Activated CD4-positive, alpha-beta T cell treated with anti-CD3 and anti-CD28 coated beads, Interleukin-2, amount 10 ng/mL, durations not matched to agents 7 days and 5 days (primary cell): Measurements from ENCODE around the gene ZFAND3. TPM values are rescaled to one million over a fixed set of nuclear protein-coding genes. Genes with fewer than 3 reads are reported as not detected.
A peak's percentile ranks its signal among the peaks of the same experiment; 100 is the strongest.

ENCODE experiments used
- CTCF ChIA-PET: fragments of 350-600 bp; sonication (Branson Sonifier 250); formaldehyde crosslinking; loops from one replicate; lab custom pipeline; 2021; ENCODE audit warnings: antibody characterized with exemption; lab: Charles Lee
- POLR2A ChIA-PET: fragments of 350-600 bp; sonication (Branson Sonifier 250); formaldehyde crosslinking; loops from one replicate; lab custom pipeline; 2021; ENCODE audit warnings: antibody characterized with exemption; lab: Charles Lee
- DNase-seq: peaks from one replicate; pipeline ENCODE4 v3.0.0-alpha.2; 2020
- H3K27ac Mint-ChIP-seq: one replicate; pipeline ENCODE4 v1.8.0; 2021; ENCODE audit warnings: mild to moderate bottlenecking, moderate library complexity, mixed read lengths
- H3K27me3 Mint-ChIP-seq: one replicate; pipeline ENCODE4 v1.8.0; 2021; ENCODE audit warnings: mixed read lengths
- H3K36me3 Mint-ChIP-seq: one replicate; pipeline ENCODE4 v1.8.0; 2021; ENCODE audit warnings: low read depth, mixed read lengths
- H3K4me1 Mint-ChIP-seq: one replicate; pipeline ENCODE4 v1.8.0; 2021; ENCODE audit warnings: mixed read lengths
- H3K4me3 Mint-ChIP-seq: one replicate; pipeline ENCODE4 v1.8.0; 2021; ENCODE audit warnings: mild to moderate bottlenecking, moderate library complexity, mixed read lengths
- H3K9me3 Mint-ChIP-seq: one replicate; pipeline ENCODE4 v1.8.0; 2021; ENCODE audit warnings: mixed read lengths
- total RNA-seq, 2 experiments: library from RNA; stranded (reverse); gene quantifications; one replicate each; pipeline ENCODE4 v1.2.3, GENCODE V29; 2021

The ZFAND3 gene
- total RNA-seq, 2 experiments from 2014 or later, result 27.4 to 34.7 TPM

DNA sequence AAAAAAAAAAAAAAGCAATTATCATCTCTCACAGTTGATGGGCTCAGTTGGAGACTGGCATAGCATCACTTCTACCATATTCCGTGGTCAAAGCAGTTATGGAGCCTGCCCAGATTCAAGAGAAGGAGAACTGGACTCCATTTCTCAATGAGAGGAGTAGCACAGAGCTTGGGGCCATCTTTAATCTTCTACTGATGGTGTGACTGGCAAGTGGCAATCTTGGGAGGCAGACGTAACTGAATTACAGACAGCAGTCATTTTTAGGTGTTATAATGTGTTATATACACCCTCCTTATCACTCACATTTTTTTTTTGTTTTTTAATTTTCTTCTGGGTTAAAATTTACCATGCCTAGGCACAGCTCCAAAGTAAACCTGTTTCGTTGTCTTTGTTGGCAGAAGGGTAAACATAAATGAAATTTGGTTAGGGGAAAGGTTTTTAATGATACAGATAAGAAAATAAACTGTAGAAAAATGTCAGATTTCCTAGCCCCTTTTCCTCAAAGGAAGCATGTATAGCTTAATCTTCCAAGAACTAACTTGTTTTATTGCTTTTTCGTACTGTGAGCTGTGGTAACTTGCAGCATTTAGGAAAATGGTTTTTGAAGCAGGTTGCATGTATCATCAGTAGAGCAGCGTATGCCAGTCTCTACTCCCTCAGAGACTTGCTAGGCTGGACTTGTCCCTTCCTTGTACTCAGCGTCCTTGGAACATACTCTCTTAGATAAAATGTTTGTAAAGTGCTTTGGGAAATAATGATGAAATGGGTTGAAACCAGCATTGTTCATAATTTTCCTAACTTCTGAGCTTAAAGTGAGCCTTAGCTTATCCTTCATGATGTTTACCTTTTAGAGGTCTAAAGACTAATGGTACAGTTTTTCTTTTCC lies 25.7 kb downstream of the ZFAND3 start:
- peaks cover 11% of the 10 kb centered on the region for H3K36me3 Mint-ChIP-seq
- no peak overlapping the region for H3K4me3 Mint-ChIP-seq
- H3K27me3 Mint-ChIP-seq, result no peaks in the 10 kb centered on the region
- POLR2A ChIA-PET, result no interaction called here
- peaks cover 3% of the 10 kb centered on the region for H3K9me3 Mint-ChIP-seq
- H3K27ac Mint-ChIP-seq, result no peak overlapping the region
- DNase-seq, result no peak
- peaks cover 7% of the 10 kb centered on the region for H3K4me1 Mint-ChIP-seq
- CTCF ChIA-PET, result interaction anchor here (1.0 kb wide), 1 partner anchor 148 kb away, joined by 3 read pairs; the partner anchor contains the start of gene MDGA1

DNA sequence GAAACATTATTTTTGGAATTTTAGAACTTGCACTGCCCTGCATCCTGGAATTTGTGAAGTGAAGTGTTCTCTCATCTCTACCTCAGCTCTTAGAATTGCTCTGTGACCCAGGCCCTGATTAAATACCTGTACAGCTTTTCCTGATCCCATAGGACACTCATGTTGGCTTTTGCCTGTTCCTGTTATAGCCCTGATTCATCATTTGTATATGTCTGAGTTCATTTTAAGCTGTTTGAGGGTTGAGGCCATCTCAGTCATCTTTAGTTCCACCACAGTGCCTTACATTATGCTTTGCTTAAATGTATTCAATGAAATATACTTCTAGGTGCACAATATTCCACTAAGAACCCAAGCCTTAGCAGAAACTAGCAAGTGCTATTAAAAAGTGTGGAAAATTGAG lies 26.4 kb downstream of the ZFAND3 start:
- H3K36me3 Mint-ChIP-seq, result peaks cover 7% of the 10 kb centered on the region
- peaks cover 3% of the 10 kb centered on the region for H3K9me3 Mint-ChIP-seq
- no peaks in the 10 kb centered on the region for H3K27me3 Mint-ChIP-seq
- peaks cover 5% of the 10 kb centered on the region for H3K4me1 Mint-ChIP-seq
- no peak overlapping the region for H3K4me3 Mint-ChIP-seq
- POLR2A ChIA-PET, result no interaction called here
- DNase-seq, result no peak
- CTCF ChIA-PET, result interaction anchor here (1.0 kb wide), 2 partner anchors 13 to 148 kb away, joined by 3 read pairs; partner anchors contain the start of gene MDGA1
- no peak overlapping the region for H3K27ac Mint-ChIP-seq

DNA sequence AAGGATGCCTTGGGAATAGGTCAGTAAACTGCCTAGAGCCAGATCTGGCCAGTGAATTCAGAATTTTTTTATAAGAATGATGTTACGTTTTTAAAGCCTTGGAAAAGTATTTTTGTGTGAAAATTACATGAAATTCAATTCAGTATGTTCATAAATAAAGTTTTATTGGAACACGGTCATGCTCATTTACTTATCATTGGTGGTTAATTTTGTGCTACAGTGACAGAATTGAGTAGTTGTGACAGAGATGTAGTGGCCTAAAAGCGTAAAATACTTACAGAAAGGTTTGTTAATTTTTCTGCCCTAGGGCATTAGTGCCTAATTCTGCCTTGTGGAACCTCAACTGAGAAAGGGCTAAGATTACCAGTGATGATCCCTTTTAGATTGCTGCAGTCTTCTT lies 28.2 kb downstream of the ZFAND3 start:
- POLR2A ChIA-PET, result no interaction called here
- DNase-seq, result no peak
- H3K4me1 Mint-ChIP-seq, result peaks cover 13% of the 10 kb centered on the region

DNA sequence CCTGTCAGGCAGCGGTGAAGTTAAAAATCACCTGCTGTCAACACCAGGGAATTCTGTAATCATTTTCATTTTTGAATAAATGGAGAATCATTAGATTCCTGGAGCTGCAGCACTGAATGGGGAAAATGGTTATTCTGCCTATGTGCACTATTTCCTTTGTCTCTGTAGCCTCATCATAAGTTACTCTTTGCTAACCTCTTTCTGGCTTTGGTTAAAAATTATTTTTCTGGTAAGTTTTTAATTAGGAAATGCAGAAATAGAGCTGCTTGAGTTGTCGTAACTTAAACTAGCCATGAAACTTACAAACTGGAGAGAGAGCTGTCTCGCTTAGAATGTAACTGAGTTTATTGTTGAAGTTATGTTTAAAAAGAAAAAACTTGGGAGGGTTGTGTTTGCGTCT lies 28.8 kb downstream of the ZFAND3 start:
- H3K4me3 Mint-ChIP-seq, result no peak overlapping the region
- ChIA-PET POLR2A (no interaction called here), CTCF (no interaction called here)
- peaks cover 6% of the 10 kb centered on the region for H3K36me3 Mint-ChIP-seq
- no peaks in the 10 kb centered on the region for H3K27me3 Mint-ChIP-seq
- H3K9me3 Mint-ChIP-seq, result no peaks in the 10 kb centered on the region
- no peak for DNase-seq
- no peak overlapping the region for H3K27ac Mint-ChIP-seq
- peaks cover 13% of the 10 kb centered on the region for H3K4me1 Mint-ChIP-seq

More for the DNA sequence above, 28.2 kb downstream of the ZFAND3 start:
- Mint-ChIP-seq H3K36me3 (peaks cover 7% of the 10 kb centered on the region), H3K27ac (no peak overlapping the region), H3K9me3 (no peaks in the 10 kb centered on the region), H3K4me3 (no peak overlapping the region), H3K27me3 (no peaks in the 10 kb centered on the region)
- CTCF ChIA-PET, result interaction anchor here (0.6 to 1.0 kb wide), 2 partner anchors 29 to 757 kb away, joined by 3 to 6 read pairs; no protein-coding TSS in a partner anchor

DNA sequence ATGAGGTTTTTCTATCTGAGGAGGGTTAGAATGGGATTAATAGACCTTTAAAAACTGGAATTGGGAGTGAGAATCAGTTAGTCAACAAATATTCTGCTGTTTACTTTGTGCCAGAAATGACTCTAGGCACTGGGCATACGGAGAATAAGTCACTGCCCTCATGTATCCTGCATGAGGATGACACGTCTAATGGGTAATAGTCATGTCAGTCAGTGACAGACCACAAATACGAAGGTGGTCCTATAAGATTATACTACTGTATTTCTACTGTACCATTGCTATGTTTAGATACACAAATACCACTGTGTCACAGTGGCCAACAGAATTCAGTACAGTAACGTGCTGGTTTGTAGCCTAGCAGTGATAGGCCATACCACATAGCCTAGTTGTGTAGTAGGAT lies 30.7 kb downstream of the ZFAND3 start:
- ChIA-PET POLR2A (no interaction called here), CTCF (no interaction called here)
- Mint-ChIP-seq H3K4me3 (no peak overlapping the region), H3K4me1 (peaks cover 10% of the 10 kb centered on the region), H3K36me3 (peaks cover 2% of the 10 kb centered on the region), H3K27ac (no peak overlapping the region), H3K9me3 (no peaks in the 10 kb centered on the region), H3K27me3 (no peaks in the 10 kb centered on the region)
- no peak for DNase-seq

DNA sequence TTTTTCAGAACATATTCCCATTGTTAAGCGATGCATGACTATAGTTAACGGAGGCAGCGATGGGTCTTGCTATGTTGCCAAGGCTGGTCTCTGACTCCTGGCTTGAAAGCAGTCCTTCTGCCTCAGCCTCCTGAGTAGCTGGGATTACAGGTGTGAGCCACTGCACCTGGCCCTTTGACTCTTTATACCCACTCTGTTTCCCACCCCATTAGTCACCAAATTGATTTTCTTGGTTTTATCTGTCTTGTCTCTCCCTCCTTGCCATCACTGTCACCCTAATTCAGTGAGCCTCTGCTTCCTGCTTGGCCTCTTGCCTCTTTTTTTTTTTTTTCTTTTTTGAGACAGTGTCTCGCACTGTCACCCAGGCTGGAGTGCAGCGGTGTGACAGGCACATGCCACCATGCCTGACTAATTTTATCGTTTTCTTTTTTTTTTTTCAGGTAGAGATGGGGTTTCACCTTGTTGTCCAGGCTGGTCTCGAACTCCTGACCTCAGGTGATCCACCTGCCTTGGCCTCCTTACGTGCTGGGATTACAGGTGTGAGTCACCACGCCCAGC lies 31.3 kb downstream of the ZFAND3 start:
- peaks cover 14% of the 10 kb centered on the region for H3K4me1 Mint-ChIP-seq
- ChIA-PET CTCF (interaction anchor here (0.7 kb wide), 1 partner anchor 8 kb away, joined by 3 read pairs; no protein-coding TSS in a partner anchor), POLR2A (no interaction called here)
- no peaks in the 10 kb centered on the region for H3K9me3 Mint-ChIP-seq
- no peak overlapping the region for H3K4me3 Mint-ChIP-seq
- no peaks in the 10 kb centered on the region for H3K27me3 Mint-ChIP-seq
- peaks cover 2% of the 10 kb centered on the region for H3K36me3 Mint-ChIP-seq
- no peak overlapping the region for H3K27ac Mint-ChIP-seq
- no peak for DNase-seq

DNA sequence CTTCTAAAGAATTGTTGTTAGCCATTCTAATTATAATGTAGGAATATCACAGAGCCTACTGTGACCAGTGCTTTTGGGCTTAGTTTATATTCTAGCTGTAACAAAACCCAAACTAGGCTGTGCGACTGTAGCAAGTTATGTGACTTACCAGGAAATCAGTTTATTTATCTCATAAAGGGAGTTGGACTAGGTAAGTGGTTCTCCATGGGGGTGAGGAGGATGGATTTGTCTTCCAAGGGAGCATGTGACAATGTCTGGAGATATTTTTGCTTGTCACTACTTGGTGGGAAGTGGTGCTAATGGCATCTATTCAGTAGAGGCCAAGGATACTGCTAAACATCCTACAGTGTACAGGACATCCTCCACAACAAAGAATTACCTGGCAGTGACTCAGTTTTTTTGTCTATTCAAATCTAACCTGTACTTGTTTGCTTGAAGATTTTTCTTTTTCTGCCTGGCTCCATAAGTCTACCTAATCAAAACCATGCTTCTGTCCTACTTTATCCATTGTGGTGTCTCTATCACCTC lies 32.5 kb downstream of the ZFAND3 start:
- Mint-ChIP-seq H3K4me1 (peaks cover 21% of the 10 kb centered on the region), H3K4me3 (no peak overlapping the region), H3K36me3 (peaks cover 5% of the 10 kb centered on the region), H3K27ac (no peak overlapping the region), H3K9me3 (no peaks in the 10 kb centered on the region), H3K27me3 (no peaks in the 10 kb centered on the region)
- ChIA-PET POLR2A (no interaction called here), CTCF (no interaction called here)
- no peak for DNase-seq

DNA sequence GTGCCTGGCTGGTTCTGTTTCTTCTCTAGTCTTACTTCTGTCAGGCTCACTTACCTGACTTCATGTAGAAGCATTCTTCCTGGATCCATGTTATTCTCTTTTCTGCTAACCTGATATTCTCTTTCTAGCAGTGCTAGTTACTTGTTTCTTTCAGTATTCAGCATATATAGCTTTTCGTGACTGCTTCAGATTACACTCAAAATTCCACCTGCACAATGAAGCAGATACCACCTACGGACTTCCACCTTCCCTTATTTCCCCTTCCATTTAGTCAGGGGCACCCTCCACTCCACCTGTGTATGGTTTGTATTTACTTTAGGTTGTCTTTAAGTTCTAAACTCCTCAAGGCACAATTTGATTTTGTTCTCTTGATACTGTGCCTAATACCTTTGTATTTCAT lies 36.8 kb downstream of the ZFAND3 start:
- CTCF ChIA-PET, result no interaction called here
- no peaks in the 10 kb centered on the region for H3K27me3 Mint-ChIP-seq
- peaks cover 40% of the 10 kb centered on the region for H3K4me1 Mint-ChIP-seq
- H3K4me3 Mint-ChIP-seq, result no peak overlapping the region
- H3K9me3 Mint-ChIP-seq, result no peaks in the 10 kb centered on the region
- H3K27ac Mint-ChIP-seq, result no peak overlapping the region
- H3K36me3 Mint-ChIP-seq, result peaks cover 5% of the 10 kb centered on the region
- POLR2A ChIA-PET, result no interaction called here
- DNase-seq, result no peak

DNA sequence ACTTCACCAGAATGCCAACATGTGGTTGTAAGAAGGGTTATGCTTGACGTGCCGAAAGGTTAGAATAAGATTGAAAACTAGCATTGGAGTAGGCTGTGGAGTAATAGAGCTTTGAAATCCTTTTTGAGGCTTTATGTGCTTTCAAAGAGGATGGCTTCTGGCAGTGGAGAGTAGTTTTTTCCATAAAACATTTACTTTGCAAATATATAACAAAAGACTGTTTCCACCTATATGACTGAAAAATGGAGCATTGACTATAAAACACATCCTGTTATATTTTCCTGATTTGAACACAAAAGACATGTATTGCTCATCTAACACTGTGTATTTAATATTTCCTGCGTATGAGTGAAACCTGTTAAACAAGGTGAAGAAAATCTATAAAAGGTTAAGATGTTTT lies 38.8 kb downstream of the ZFAND3 start:
- POLR2A ChIA-PET, result no interaction called here
- H3K27me3 Mint-ChIP-seq, result no peaks in the 10 kb centered on the region

DNA sequence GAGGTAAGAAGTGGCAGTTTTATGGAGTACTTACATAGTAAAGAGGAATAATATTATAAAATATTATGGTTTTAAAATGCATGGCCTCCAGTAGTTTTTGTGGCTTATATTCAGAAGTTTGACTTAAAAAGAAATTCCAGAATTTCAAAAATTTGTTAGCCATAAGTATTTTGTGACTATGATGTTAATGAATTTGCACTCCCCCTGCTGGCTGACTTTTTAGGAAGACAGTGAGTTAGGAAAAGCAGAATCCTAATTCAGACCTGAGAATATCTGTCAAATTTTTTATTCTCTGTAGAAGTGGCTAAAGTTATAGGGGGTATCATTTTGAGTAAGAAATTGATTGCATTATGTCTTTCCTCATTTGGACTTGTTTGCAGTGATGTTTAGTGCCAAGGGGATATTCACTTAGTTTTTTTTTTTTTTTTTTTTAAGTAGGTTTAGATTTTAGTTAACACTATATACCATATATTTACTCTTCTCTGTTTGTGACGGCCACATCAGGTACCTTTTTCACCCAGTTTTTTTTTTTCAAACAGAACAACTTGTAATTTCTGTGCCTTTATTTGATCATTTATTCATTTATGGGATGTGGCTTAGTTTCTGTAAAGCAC lies 40.8 kb downstream of the ZFAND3 start:
- Mint-ChIP-seq H3K27me3 (no peaks in the 10 kb centered on the region), H3K36me3 (peaks cover 3% of the 10 kb centered on the region), H3K4me3 (no peak overlapping the region), H3K9me3 (no peaks in the 10 kb centered on the region), H3K4me1 (peaks cover 37% of the 10 kb centered on the region), H3K27ac (no peak overlapping the region)
- DNase-seq, result peak; percentile 24
- ChIA-PET POLR2A (no interaction called here), CTCF (interaction anchor here (0.6 kb wide), 1 partner anchor 17 kb away, joined by 3 read pairs; no protein-coding TSS in a partner anchor)

More for the DNA sequence above, 38.8 kb downstream of the ZFAND3 start:
- H3K4me1 Mint-ChIP-seq, result peaks cover 35% of the 10 kb centered on the region
- H3K27ac Mint-ChIP-seq, result no peak overlapping the region
- peaks cover 5% of the 10 kb centered on the region for H3K36me3 Mint-ChIP-seq
- no peak overlapping the region for H3K4me3 Mint-ChIP-seq
- H3K9me3 Mint-ChIP-seq, result no peaks in the 10 kb centered on the region
- CTCF ChIA-PET, result no interaction called here
- no peak for DNase-seq

DNA sequence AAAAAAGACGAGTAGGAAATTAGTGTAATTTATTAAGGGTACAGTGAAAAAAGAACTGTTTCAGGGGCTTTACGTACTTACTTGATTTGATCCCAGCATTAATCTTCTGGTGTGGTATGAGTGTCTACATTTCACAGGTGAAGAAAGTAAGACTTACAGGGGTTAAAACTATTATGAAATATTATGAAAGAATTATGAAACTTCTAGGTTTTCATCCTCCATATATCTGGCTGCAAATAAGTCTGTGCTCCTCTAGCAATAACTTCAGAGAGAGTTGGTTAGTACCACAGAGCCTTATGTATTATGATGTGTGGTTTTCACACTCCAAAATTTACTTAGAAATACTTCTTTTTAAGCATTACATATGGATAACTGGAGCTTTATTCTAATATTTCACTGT lies 41.9 kb downstream of the ZFAND3 start:
- POLR2A ChIA-PET, result no interaction called here

DNA sequence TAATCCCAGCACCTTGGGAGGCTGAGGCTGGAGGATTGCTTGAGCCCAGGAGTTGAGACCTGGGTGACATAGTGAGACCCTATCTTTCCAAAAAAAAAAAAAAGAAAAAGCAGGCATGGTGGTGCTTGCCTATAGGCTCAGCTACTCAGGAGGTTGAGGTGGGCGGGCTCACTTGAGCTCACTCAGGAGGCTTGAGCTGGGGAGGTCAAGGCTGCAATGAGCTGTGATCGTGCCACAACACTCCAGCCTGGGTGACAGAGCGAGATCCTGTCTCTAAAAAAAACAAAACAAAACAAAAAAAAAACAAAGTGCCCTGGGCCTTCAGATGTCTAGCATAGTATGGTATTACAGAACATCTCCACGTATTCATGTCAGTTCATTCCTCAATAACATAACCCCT lies 42.9 kb downstream of the ZFAND3 start:
- Mint-ChIP-seq H3K4me3 (no peak overlapping the region), H3K4me1 (peaks cover 41% of the 10 kb centered on the region), H3K9me3 (no peaks in the 10 kb centered on the region), H3K36me3 (no peaks in the 10 kb centered on the region), H3K27me3 (no peaks in the 10 kb centered on the region), H3K27ac (no peak overlapping the region)
- ChIA-PET CTCF (no interaction called here), POLR2A (no interaction called here)
- DNase-seq, result no peak

More for the DNA sequence above, 41.9 kb downstream of the ZFAND3 start:
- no peak for DNase-seq
- CTCF ChIA-PET, result interaction anchor here (0.6 kb wide), 1 partner anchor 172 kb away, joined by 3 read pairs; no protein-coding TSS in a partner anchor
- no peaks in the 10 kb centered on the region for H3K27me3 Mint-ChIP-seq
- H3K36me3 Mint-ChIP-seq, result no peaks in the 10 kb centered on the region
- no peaks in the 10 kb centered on the region for H3K9me3 Mint-ChIP-seq
- H3K4me3 Mint-ChIP-seq, result no peak overlapping the region
- no peak overlapping the region for H3K27ac Mint-ChIP-seq
- H3K4me1 Mint-ChIP-seq, result peaks cover 34% of the 10 kb centered on the region
